GM19468 (cell line): ENCODE measurements around the gene BPTF.
"Not testable (repeated sequence)": the region's sequence is repeated elsewhere in the genome, so short reads cannot be mapped to it uniquely, and the experiment has no call there.

ENCODE experiments used
- ATAC-seq: cut with Tn5 transposase; IDR thresholded peaks from one replicate; pipeline ENCODE4 v1.9.1; 2021; ENCODE audit warnings: mild to moderate bottlenecking, moderate library complexity, moderate number of reproducible peaks; ENCODE audit not compliant: unreplicated experiment; ENCODE audit errors: extremely low read depth

BPTF gene

DNA sequence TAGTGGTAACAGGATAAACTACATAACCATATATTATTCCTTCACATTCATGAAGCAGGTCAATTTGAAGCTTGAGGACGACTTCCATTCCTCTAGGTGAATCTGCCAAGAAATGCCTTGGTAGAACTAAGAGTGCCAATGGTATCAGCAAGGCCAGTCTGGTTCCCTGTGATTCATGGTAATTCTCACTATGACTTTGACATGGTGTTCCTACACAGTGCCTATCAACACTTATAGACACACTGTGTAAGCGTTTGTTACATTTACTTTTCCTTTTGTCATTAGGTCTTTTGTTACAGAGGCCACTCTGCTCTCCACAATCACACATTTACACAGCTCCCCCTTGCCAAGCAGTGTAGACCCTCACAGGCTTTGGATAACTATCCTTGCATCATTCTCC is 136.9 kb downstream of the BPTF start:
- not testable (repeated sequence) for ATAC-seq

DNA sequence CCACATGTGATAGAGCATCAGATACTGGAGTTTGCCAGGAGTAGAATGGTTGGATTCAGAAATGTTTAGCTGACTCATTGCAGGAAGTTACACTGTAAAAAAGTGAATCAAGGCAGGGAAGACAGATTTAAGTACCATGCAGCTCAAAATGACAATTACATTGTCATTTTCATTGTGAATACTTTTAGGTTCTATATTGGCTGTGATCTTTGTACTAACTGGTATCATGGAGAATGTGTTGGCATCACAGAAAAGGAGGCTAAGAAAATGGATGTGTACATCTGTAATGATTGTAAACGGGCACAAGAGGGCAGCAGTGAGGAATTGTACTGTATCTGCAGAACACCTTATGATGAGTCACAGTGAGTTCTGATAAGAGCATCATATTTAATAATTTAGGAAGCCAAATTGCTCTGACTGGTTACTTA is 137.9 kb downstream of the BPTF start:
- not testable (repeated sequence) for ATAC-seq

DNA sequence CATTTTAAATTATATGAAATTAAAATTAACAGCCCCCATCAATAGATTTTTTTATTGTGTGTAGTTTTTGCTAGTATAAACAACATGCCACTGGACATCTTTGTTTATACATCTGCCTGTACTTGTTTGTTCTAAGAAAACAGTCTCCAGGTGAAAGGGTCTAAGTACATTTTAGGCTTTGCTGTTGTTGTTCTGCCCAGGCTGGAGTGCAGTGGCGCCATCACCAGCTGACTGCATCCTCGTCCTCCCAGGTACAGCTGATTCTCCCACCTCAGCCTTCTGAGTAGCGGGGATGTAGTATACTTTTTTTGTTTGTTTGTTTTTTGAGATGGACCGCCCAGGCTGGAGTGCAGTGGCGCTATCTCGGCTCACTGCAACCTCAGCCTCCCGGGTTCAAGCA is 145.5 kb downstream of the BPTF start:
- ATAC-seq: no peak

DNA sequence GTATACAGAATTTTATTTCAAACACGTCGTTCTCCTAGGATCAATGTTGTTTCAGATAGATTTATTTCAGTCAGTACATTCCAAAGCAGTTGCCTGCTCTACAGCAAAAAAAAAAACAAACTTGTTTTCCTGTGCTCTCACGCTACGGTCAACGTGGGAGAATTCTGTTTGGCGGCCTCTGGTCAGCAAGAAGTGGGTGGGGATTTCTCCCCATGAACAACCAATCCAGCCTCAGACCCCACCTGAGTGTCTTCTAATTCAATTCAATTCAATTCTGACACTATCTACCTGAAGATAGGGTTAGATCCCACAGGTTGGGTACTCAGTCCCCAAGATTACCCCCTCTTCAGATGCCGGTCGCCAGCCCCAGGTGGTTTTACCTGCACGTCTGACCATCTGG is 148.9 kb downstream of the BPTF start:
- no peak for ATAC-seq

- ATAC-seq: no peak
Measured at GRCh38 chr17:67974598-67975066, 149.3 kb downstream of the BPTF start.

GRCh38 chr17:67976306-67976705 is 151.0 kb downstream of the BPTF start:
- ATAC-seq: not testable (repeated sequence)

DNA sequence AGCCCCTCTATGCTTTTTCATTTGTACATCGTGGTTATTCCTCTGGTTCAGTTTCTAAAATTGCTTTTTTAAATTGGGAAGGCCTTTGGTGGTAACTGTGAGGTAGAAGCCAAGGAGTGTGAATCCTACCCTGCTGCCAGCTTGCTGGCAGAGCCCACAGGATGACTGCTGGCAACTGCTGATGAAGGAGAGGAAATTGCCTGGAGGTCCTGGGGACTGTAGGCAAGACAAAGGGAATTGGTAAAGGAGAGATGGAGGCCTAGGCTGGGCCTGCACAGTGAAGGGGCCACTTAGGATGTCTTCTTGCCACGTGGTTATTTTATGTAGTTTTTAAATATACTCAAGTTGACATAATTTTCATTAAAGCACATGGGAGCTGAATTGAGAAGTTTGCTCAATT is 155.2 kb downstream of the BPTF start:
- no peak for ATAC-seq

GRCh38 chr17:67980883-67981282 is 155.6 kb downstream of the BPTF start:
- ATAC-seq: not testable (repeated sequence)

DNA sequence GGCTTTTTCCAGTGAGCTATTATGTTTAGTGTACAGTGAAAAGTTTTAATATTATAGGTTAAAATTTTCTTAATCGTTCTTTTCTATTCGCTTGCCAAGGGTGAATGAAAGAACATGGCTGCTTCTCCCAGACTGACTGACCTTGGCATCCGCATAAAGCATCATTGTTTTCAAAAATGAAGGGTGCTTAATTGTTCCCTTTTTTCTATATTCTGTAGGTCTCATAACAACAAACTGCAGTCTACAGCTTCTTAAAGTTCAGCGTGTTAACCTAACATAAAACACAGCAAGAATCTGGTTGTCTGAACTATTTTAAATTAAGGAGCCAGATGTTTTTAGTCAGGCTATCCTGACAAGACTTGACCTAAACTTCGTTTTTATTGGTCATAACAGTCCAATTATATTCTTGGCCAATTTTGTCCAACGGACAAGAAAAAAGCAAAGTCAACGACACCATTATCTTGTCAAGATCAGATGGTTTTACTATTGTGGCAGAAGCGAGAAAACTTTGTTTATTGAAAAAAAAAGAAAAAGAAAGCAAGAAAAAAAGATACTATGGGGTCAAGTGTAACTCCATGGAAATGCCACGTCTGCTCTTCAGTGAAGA is 156.8 kb downstream of the BPTF start:
- no peak for ATAC-seq

DNA sequence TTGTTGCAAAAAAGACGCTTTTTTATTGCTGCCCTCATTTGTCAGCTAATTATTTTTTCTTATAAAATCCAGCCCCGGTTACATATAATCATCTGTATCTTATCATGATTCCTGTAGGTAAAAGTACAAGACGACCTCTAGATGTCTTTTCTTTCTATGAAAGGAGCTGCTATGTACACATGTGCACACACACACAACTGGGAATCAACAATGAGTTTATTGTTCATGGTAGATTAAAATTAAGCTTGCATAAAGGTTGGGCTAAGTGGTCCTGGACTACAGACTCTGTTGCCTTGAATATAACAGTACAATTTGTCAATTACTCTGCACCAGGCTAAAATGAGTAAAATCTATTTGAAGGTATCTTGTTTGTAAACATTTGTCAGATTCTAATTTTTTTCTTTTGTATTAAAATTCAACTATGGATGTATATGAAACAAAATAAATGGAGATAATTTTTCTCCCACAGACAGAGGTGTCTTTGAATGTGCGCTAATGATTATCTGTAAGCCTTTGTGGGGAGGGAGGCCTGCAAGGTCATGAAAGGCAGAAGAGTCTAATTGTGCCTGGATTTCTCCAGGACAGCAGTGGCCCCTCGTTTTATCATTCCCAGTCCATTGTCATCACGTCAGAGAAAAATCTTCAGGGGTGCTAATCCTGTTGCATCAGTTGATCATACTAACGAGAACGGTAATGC is 157.5 kb downstream of the BPTF start:
- no peak for ATAC-seq

- ATAC-seq: no peak
Measured at GRCh38 chr17:67983383-67983688, 158.0 kb downstream of the BPTF start.

DNA sequence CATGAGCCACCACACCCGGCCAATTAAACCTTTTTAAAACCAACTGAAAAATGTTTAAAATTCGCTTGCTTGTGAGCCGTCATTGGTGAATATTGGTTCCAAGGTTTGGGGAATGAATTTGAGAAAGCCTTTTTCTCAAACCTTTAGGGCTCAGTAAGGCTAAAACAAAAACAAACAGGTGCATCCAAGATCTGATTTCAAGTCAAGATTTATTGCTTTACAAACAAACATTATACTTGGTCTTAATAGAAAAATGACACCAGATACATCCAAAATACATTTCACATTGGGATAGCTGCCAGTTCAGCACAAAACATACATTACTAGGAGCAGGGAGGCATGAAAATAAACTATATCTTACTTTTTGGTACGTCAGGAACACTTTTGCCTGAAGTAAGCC is 165.6 kb downstream of the BPTF start:
- ATAC-seq: no peak

- ATAC-seq: no peak
Measured at GRCh38 chr17:67992548-67993152, 167.3 kb downstream of the BPTF start.

DNA sequence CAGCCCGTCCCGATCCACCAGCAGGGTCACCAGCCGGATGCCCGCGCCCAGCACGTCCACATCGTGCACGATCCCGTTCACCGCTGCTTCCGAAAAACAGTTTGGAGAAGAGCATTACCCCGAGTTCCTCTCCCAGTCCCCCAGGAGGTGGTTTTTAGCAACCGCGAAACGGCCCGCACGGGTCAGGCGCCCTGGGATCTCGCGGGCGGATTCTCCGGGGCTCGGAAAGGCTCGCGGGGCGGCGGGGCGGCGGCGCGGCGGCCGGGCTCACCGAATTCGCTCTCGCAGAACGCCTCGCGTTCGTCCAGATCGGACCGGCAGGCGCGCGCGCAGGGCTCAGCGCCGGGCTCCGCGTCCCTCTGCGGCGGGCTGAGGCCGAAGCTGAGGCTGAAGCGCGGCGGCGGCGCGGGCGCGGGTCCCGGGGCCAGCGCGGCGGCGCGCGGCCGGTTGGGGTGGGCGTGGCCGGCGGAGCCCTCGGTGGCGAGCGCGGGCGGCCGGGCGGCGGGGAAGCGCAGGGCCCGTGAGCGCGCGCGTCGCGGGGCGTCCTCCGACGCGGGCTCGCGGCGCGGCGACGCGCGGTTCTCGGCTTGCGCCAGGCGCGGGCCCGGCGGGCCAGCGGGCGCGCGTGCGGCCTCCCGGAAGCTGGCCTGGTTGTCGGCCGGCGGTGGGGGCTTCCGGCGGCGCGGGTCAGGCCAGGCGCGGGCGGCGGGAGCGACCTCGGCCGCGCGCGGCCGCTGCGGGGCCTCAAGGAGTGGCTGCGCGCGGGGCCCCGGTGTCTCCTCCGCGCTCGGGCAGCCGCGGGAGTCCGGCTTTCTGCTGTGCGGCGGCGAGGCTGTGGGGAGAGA is 168.1 kb downstream of the BPTF start:
- ATAC-seq: peak; percentile 75

DNA sequence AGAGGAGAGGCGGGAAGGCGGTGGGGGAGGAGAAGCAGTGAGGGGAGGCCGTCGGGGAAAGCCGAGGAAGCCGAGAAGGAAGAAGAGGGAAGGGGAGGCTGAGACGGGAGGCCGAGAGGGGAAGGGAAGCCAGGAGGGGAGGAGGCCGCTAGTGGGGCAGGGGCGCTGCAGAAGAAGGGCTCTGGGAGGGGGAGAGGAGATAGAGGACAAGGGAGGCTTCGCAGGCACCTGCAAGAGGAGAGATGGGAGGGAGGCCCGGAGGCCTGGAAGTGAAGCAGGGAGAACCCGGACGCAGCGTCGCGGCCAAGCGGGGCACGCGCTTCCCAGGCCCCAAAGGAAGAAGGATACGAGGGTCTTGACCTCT is 168.7 kb downstream of the BPTF start:
- no peak for ATAC-seq

- ATAC-seq: no peak
Measured at GRCh38 chr17:67994817-67995569, 169.7 kb downstream of the BPTF start.

GRCh38 chr17:67995570-67996263 is 170.4 kb downstream of the BPTF start:
- no peak for ATAC-seq

DNA sequence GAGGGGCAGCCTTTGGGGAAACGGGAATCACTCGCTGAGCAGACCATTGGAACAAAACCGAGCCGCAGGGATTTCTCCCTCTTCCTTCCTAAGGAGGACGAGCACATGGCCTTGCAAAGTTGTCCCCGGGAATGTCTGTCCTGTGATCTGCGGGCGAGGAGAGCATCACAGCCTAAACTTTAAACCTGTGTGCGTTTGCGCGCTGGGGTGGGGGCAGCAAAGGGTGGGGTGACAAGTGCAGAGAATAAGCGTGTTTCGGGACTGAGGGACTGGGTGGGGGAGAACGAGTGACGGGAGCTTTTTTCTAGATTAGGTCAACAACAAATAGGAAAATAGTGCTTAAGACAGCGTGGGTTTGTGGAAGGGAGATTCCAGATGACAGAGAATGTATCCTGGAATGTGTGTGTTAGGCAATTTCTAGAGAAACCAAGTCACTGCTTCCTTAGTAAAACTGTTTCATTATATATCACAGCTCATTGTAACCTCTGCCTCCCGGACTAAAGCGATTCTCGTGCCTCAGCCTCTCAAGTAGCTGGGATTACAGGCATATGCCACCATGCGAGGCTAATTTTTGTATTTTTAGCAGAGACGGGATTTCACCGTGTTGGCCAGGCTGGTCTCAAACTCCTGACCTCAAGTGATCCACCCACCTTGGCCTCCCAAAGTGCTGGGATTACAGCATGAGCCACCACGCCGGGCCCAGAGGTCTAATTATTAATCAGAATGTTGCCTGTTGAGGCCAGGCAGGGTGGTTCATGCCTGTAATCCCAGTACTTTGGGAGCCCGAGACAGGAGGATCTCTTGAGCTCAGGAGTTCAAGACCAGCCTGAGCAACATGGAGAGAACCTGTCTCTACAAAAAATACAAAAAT is 171.2 kb downstream of the BPTF start, which contains the start of gene C17orf58:
Gene C17orf58 (minus strand): TSS at position 169 of the 871 bp plus-strand sequence. CDS start 271 bp downstream, outside the sequence.
- ATAC-seq: not testable (repeated sequence)
